ENCODE measurements around the gene CIAO3.
"Not testable (repeated sequence)": the region's sequence is repeated elsewhere in the genome, so short reads cannot be mapped to it uniquely, and the experiment has no call there.

The CIAO3 gene

DNA sequence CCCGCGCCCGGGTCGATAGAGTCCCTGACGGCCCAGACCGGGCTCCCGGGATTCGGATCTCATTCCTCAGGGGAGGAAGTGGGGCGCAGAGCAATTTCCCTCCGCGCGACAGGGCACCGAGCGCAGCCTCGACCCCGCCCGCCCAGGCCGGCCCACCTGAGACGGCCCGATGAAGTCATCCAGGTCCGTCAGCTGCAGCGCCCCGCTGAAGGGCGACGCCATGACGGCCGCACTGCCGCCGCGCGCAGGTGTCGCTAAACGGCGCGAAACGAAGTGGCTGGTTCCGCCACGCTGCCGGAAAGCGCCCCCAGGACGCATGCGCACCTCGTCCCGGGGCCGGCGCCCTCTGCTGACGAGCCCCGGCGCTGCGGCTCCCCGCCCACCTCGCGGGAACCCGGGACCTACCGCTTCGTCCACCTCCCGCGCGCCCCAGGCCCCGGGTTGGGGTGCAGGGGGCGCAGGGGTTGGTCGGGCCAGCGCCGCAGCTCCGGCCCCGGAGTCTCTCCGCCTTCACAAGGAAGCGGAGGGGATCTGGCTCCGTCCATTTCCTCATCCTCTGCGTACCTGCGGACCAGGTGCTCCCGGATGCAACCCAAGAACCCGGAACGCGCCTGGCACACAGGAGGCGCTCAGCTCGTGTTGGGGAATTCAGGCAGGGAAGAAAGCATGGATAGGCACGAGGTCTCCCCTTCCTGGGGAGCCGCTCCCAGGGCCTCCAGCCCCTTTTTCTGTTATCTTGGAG is at the start of gene CIAO3:
CIAO3 (minus strand) TSS at position 234 of the 742 bp plus-strand sequence; CDS start at position 222, 12 bp downstream.
- DNase-seq: peak; percentile 87 to 98 (median 91)

DNA sequence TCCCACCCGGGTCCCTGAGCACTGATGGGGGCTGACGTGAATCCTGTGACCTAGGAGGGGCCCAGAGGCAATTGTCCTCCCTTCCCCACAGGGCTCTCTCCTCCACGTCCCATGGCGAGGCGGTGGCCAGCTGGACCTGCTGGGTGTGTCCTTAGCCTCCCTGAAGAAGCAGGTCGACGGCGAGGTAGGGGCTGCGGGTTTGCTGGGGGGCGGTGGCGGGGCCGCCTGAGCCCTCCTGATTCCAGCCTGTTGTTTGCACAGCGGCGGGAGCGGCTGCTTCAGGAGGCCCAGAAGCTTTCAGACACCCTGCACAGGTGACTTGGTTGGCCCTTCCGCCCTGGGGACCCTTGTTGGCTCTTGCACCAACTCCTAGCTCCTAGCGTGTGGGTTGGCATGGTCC is 49.3 kb upstream of the CIAO3 start:
- no peak for DNase-seq

DNA sequence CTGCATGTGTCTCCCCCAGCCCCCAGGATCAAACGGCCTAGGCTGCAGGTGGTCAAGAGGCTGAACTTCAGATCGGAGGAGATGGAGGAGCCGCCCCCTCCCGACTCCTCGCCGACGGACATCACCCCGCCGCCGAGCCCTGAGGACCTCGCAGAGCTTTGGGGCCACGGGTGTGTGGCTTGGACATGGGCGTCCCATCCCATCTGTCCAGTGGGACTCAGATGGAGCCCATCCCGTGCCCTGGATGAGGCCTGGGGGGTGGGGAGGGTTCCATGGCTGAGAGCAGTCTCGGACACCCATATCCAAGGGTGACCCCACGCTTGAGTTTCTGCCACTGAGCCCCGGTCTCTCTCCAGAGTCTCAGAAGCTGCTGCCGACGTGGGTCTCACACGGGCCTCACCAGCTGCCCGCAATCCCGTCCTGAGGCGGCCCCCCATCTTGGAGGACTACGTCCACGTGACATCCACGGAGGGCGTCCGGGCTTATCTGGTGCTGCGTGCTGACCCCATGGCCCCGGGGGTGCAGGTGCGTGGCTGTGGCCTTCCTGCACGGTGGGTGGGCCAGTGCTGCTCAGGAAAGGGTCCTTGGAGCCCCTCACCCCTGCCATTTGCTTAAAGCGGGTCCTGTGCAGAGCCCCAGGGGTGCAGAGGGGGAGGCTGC is 48.5 kb upstream of the CIAO3 start:
- DNase-seq: no peak

DNA sequence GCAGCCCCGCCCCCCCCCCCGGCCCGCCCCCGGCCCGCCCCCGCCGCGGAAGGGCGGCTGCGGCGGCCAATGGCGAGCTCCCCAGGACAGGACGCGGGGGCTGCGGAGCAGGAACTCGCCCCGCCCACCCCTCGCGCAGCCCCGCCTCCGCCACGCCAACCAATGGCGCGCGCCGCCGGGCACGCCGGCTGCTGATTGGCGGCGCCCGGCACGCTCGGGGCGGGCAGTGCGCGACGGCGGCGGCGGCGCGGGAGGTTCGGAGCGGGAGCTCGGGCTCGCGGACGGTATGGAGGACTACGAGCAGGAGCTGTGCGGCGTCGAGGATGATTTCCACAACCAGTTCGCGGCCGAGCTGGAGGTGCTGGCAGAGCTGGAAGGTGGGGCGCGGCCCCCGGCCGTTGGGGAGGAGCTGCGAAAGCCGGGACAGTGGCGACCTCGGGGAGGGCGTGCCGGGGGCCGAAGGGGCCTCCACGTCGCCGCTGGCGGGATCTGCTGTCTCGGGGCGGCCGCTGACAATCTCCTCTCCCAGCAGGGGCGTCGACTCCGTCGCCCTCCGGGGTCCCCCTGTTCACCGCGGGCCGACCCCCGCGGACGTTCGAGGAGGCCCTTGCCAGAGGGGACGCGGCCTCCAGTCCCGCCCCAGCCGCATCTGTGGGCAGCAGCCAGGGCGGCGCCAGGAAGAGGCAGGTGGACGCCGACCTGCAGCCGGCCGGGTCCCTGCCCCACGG is 47.8 kb upstream of the CIAO3 start, which contains the start of gene CHTF18:
CHTF18 (plus strand) TSS at position 222 of the 728 bp plus-strand sequence; CDS start at position 287, 65 bp downstream.
- peak; percentile 90 to 98 (median 91) for DNase-seq

DNA sequence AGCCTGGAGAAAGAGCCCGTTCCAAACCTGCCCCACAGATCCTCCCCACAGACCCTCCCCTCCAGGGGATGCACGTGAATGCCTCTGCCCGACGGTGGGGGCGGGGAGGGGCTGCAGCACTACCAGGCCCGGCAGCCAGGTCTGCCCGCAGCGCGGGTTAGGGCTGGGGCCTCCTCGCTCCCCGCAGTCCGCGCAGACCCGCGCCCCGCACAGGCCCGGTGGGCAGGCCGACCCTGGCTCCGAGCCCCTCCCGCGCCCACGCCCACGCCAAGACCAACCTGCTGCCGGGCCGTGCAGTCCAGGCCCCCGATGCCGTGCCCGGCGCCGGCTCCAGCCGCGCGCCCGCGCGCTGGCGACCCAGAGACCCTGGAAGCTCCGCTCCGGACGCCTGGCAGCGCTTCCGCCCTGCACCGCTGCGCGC is 47.2 kb upstream of the CIAO3 start, which contains the start of gene RPUSD1:
RPUSD1 (minus strand) TSS at position 404 of the 421 bp plus-strand sequence. CDS start 644 bp downstream, outside the sequence.
- DNase-seq: peak in 2 of 3 experiments; percentile 67 to 74

DNA sequence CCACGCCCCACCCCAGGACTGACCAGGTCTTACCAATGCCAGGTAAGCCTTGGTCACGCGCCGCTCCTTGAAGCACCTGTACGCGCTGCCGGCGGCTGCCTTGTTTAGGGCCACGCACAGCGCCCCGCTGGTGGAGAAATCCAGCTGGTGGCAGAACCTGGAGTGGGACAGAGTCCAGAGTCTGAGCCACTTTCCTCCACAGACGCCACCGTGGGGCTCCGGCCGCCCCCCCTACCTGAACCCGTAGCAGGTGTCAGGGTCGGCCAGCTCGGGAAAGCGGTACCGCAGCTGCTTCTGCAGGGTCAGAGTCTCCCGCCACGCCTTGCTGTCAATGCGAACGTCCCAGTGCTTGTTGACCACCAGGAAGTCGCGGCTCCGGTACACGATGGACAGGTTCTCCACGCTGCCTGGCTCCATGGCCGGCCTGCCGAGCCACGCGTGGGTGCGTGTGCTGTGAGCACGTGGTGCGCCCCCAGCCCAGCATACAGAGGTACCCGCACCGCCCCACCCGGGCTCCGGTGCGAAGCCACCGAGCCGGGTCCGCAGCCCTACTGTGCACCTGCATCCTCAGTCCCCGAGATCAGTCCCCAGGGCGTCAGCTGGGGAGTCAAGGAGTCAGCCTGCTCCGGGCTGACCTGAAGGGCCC is 46.6 kb upstream of the CIAO3 start:
- no peak for DNase-seq

DNA sequence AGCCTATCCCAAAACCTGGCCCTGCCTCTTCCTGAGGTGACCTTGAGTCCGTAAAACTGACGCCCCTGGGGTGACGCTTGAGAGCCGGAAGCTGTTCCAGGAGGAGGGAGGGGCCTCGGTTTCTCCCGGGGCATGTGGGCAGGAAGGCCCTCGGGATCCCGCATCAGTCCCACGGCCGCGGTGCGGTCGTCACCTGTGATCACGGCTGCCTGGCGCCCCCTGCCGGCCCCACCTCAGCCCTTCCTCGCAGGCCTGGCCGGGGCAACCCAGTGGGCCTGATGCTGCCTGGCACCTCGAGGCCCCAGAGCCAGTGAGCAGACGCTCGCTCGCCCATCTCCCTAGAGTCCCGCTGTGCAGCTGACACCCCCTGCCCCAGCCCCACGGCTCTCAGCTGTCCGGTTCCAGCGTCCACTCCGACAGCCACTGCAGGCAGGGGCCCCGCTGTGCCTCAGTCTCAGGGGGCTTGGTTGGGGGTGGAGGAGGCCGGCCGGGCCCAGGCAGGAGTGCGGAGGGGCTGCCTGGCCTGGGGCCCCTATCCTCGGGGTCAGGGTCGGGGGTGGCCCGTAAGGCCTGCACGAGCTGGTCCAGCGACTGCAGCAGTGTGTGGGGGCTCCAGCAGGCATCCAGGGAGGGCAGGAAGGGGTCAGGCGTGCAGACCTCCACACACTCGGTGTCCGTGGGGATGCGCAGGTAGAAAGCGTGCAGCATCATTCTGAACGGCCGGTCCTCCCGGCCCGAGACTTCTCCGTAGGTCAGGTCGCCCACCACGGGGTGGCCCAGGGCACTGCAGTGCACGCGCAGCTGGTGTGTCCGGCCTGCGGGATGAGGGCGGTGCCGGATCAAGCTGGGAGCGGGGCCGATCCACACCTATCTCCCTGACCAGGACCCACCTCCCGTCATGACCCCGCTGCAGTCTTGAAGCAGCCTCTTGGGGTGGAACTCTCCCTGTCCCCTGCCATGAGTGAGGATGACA is 45.1 kb upstream of the CIAO3 start:
- DNase-seq: peak in 2 of 3 experiments; percentile 29 to 36

DNA sequence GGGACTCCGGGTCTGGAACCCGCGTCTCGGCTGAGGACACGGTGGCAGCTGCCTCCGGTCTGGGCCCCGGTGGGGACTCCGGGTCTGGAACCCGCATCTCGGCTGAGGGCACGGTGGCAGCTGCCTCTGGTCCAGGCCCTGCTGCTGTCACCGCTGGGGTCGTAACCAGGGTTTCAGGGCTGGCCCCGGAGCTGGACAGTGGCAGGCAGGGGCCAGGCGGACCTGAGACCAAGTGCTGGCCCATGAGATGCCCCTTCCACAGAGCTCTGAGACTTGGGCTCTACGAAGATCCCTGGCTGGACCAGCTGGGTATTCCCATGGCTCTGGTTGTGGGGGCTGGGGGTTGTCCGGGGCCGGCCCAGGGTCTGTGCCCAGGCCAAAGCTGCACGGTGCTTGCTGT is 43.6 kb upstream of the CIAO3 start:
- DNase-seq: no peak

DNA sequence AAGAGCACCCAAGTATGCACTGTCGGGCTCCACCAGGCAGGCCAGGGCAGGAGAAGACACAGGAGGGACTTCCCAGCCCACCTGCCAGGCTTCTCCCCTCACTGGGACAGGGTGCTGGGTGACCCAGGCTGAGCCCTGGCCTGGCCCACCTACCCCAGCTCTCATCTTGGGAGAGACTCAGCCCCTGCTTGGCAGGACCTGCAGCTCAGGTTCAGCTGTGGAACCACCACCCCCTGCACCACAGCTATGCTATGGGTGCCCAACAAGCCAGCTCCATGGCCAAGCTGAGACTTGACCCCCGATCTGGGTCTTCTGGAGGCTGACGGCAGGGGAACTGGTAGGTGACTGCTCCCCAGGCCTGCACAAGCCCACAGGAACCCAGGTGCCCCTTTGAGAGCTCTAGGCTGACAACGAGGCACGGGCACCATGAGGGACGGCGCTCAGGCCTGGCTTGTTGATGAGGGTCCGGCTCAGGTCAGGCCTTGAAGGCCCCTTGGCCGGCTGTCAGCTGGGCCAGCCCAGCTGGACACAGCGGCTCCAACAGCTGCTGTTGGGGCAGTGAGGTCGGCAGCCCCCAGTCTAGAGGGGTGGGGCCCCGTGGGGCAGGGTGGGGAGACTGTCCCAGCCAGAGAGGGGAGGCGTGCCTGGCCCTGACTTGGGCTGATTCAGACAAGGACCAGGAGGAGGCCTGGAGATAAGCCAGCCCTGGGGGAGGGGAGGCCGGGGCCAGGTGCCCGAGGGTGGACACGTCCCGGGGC is 42.8 kb upstream of the CIAO3 start:
- no peak for DNase-seq

DNA sequence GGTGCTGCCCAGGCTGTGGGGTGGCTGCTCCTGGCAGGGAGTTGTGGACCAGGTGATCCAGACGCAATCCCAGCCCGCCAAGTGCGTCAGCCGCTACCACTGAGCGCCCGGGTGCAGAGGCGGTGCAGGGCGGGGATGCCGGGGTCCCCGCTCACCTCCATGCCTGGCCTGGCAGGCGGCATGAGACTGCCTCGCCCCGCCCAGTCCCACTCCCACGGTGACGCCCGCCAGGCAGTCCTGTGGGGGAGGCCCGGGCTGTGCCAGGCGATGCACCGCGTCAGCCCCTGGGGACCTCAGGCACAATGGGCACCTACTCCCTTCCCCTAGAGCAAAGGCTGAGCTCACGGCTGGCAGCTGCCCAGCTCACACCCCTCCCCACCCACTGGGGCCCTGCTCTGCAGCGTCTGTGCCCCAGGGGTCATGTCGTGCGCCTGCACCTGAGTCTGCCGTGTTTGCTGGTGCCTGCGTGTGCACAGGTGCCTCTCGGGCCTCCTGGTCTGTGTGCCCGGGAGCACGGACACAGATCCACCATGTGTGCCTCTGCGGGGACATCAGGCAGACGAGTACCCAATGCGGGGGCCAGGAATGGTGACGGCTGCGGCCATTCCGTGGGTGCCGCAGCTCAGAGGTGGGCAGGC is 42.1 kb upstream of the CIAO3 start:
- peak in 2 of 3 experiments; percentile 87 to 90 for DNase-seq

DNA sequence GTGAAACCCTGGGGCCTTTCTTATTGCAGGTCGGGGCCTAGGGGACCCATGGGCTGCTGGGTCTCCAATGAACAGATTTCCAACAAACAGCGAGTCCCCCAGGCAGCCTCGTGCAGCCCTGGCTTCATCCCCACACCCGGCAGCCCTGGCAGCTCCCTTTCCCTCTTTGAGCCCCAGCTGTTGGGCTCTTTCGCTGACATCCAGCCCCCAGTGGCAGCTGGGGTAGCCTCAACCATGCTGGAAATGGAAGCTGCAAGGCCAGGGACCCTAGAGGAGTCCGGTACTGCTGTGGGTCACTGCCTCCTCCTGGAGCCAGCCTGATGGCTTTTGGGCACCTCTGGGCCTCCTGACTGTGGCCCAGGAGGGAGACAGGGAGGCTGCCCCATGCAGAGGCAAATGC is 41.5 kb upstream of the CIAO3 start:
- DNase-seq: no peak

DNA sequence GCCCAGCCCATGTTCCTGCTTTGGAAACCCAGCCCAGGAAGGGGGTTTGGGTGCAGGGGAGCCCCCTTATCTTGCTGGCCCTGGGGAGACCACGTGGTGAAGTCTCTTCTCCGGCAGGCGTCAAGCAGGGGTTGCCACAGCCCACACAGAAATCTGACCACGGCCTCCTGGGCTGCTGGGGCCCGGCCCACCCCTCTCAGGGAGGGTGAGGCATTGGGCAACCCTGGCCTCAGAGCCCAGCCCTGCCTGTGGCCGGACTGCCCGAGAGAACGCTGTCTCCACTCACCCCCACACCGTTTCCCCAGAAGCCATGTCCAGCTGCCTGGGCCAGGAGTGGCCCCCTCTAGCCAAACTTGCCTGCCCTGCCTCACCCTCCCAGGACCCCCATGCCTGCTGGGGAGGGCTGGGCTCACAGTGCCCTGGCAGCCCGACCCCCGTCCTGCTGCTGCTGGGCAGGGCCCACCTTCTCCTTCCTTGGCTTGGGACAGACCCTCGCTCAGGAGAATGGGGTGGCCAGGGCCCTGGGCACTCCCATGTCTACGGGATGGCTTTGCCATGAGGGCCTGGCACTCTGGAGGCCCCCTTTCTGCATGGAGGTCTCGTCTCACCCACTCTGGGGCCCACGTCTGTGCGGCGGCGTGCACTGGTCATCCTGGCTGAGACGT is 40.7 kb upstream of the CIAO3 start:
- no peak for DNase-seq

DNA sequence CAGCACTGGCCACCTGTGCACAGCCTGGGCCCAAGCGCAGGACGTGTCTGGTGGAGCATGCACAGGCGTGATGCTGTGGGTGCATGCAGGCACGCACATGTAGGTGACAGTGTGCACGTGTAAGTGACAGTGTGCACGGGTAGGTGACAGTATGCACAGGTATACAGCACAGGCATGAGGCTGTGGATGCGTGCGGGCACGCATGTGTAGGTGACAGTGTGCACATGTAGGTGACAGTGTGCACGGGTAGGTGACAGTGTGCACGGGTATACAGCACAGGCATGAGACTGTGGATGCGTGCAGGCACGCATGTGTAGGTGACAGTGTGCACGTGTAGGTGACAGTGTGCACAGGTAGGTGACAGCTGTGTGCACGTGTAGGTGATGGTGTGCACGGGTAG is 39.5 kb upstream of the CIAO3 start:
- DNase-seq: no peak

DNA sequence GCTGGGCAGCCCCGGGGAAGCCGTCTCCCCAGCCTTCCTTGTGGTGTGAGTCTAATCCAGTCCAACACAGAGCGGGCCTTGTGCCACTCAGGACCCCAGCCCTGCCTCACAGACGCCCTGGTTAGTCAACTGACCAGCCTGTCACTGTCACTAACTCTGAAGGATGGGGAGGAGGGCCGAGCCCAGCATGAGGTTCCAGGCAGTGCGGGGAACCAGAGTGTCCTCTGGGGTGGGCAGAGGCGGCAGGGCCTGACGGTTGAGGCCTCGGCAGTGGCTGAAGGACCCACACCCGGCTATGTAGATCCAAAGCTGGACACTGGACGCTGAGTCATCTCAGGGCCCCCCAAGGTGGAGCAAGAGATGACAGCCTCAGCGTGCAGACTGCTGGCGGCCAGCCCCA is 38.8 kb upstream of the CIAO3 start:
- DNase-seq: no peak

DNA sequence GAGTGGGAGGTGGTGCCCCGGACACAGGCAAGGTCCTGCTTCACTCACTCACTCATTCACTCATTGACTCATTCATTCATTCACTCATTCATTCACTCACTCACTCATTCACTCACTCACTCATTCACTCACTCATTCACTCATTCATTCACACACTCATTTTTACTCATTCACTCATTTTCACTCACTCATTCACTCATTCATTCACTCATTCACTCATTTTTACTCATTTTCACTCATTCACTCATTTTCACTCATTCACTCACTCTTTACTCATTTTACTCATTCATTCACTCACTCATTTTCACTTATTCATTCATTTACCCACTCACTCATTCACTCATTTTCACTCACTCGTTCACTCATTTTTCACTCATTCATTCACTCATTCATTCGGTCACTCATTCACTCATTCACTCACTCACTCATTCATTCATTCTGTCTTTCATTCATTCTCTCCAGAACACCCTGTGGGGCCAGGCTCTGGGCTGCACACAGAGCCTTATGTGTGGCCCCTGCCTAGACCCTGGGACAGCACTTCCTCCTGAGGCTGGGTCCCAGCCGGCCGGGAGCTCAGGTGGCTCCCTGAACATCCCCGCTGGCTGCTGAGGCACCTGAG is 38.2 kb upstream of the CIAO3 start:
- DNase-seq: no peak

DNA sequence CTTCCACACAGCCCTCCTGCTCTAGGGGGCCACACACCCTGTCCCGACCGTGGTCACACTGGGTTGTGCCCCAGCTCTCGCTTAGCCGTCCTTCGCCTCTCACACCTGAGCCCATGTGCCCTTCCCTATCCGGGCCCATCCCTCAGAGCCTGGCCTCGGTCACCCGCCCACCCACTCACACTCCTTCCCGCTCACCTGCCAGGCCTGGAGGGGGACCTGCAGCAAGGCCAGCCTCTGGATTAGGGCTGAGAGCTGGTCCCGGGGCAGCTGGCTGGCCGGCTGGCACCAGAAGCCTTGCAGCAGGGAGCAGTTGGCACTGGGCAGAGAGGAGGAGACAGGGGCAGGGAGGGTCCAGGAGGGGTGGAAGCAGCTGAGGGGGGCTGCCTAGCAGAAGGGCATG is 37.6 kb upstream of the CIAO3 start:
- no peak for DNase-seq

DNA sequence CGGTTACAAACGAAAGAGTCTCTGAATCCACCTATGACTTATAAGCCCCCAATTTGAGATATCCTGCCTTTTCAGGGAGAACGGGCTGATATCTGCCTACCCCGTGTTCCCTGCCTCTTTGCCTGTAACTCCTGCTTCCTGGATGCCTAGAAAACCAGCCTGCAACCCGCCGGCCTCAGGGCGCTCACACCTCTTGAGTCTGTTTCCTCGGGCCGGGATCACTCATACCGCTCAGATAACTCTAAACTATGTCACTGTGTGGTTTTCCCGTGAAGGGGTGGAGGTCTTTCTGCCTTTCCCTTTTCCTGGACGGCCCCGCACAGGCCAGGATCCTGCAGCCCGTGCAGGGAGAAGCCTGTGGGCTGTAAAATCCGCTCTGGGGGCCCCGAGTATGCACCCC is 37.0 kb upstream of the CIAO3 start:
- DNase-seq: no peak

DNA sequence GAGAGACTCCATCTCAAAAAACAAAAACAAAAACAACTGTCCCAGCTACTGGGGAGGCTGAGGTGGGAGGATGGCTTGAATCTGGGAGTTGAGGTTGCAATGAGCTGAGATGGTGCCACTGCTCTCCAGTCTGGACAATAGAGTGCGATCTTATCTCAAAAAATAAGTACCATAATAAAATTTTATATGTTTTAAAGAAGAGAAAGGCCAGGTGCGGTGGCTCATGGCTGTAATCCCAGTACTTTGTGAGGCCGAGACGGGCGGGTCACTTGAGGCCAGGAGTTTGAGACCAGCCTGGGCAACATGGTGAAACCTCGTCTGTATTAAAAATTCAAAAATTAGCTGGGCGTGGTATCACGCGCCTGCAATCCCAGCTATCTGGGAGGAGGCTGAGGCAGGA is 36.0 kb upstream of the CIAO3 start:
- no peak for DNase-seq

DNA sequence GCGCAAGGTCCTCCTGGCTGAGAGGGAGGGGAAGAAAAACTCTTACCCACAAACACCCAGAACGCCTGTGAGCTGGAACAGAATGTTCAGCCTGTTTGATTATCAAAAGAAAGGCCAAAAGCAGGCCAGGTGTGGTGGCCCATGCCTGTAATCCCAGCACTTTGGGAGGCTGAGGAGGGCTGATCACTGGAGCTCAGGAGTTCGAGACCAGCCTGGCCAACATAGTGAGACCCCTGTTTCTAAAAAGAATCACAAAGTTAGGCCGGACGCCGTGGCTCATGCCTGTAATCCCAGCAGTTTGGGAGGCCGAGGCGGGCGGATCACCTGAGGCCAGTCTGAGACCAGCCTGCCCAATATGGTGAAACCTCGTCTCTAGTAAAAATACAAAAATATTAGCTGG is 35.5 kb upstream of the CIAO3 start:
- not testable (repeated sequence) for DNase-seq

All from NCI-H1417 (cell line).